Hepatocyte (in vitro differentiated cells): ENCODE data around the gene DCC.

ENCODE experiments used
- EZH2phosphoT487 ChIP-seq: fragments of 200-600 bp; sonication (generic); IDR thresholded peaks from one replicate; pipeline ENCODE4 v1.6.1; 2018; ENCODE audit warnings: antibody characterized with exemption, mild to moderate bottlenecking, low read depth, moderate library complexity; ENCODE audit not compliant: unreplicated experiment, severe bottlenecking
- TF ChIP-seq, protein P1 (sequence below): fragments of 200-600 bp; sonication (generic); IDR thresholded peaks from 2 replicates; pipeline ENCODE4 v1.5.1; 2016; ENCODE audit warnings: antibody characterized with exemption, mild to moderate bottlenecking; ENCODE audit not compliant: poor library complexity

DNA sequence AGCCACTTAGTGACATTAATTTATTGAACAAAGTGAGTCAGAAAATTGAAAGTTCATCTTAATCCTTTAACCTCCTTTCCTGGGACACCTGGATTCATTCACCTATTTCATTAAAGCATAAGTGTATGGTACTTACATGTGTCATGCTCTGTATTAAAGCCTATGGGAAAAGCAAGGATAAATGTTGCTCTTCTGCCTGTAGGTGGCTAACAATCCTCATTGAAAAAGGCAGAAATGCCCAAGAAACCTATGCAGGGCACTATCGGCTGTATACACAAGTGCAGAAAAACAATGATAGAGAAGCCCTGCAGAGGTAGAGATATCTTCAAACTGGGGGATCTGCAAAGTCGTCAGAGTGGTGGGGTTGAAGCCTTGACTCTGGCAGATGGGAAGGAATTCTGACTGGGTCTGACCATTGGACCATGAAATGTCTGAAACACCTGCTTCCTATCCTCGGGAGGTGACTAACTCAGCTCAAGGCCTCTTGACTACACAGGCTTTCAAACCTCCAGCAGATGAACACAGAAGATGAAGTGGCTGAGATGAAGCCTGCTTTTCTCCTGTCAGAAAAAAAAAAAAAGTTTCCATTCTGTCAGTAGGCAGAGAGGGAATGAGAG, 83.1 kb downstream of the DCC start:
- TF ChIP-seq, protein P1, sequence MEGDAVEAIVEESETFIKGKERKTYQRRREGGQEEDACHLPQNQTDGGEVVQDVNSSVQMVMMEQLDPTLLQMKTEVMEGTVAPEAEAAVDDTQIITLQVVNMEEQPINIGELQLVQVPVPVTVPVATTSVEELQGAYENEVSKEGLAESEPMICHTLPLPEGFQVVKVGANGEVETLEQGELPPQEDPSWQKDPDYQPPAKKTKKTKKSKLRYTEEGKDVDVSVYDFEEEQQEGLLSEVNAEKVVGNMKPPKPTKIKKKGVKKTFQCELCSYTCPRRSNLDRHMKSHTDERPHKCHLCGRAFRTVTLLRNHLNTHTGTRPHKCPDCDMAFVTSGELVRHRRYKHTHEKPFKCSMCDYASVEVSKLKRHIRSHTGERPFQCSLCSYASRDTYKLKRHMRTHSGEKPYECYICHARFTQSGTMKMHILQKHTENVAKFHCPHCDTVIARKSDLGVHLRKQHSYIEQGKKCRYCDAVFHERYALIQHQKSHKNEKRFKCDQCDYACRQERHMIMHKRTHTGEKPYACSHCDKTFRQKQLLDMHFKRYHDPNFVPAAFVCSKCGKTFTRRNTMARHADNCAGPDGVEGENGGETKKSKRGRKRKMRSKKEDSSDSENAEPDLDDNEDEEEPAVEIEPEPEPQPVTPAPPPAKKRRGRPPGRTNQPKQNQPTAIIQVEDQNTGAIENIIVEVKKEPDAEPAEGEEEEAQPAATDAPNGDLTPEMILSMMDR, result peak; percentile 14
- no peak for TF ChIP-seq EZH2phosphoT487
